GM12878 (cell line): ENCODE results near the gene MGAT5. TPM values are rescaled to one million over a fixed set of nuclear protein-coding genes. Genes with fewer than 3 reads are reported as not detected.

ENCODE experiments used
- ATAC-seq: fragments of 200-7000 bp; cut with Tn5 transposase; 3 replicates; pipeline ENCODE4 v1.9.1; 2020; ENCODE audit warnings: mild to moderate bottlenecking, moderate library complexity
- BruUV-seq: library from RNA; stranded (reverse); fragments of 400-500 nt; replicated peaks from 2 replicates; lab custom pipeline; 2021; lab: Mats Ljungman, UMichigan
- CTCF ChIA-PET: fragments of 300-600 bp; sonication (Branson Sonifier 250); formaldehyde crosslinking; extraction: SDS; loops from one replicate; lab custom pipeline; 2021; ENCODE audit warnings: inconsistent platforms; lab: Yijun Ruan, JAX
- POLR2A ChIA-PET: fragments of 350-600 bp; formaldehyde crosslinking; extraction: SDS; loops from one replicate; lab custom pipeline; 2021; ENCODE audit warnings: inconsistent platforms; lab: Charles Lee
- RAD21 ChIA-PET: fragments of 300-600 bp; sonication (Branson Sonifier 250); formaldehyde crosslinking; loops from one replicate; lab custom pipeline; 2023; ENCODE audit warnings: antibody characterized with exemption; ENCODE audit not compliant: unreplicated experiment; lab: Charles Lee
- SMC1A ChIA-PET: fragments of 300-600 bp; sonication (Branson Sonifier 250); formaldehyde crosslinking; loops from one replicate; lab custom pipeline; 2023; ENCODE audit not compliant: unreplicated experiment, uncharacterized antibody; lab: Charles Lee
- DNase-seq: peaks from one replicate; pipeline ENCODE4 v3.0.0-alpha.2; 2011; ENCODE audit warnings: low read depth, low spot score
- FAIRE-seq: peaks from 3 replicates; lab custom pipeline; 2011; peaks lifted over from hg19 to GRCh38; lab: Jason Lieb, UNC
- H2AFZ ChIP-seq: 2 replicates; pipeline ENCODE4 v1.6.0; 2011; ENCODE audit warnings: low read depth, low read length, control low read depth; ENCODE audit not compliant: control insufficient read depth
- H3K27ac ChIP-seq: 2 replicates; pipeline ENCODE4 v1.5.1; 2011; ENCODE audit warnings: control low read depth; ENCODE audit not compliant: control insufficient read depth, insufficient read depth
- H3K27me3 ChIP-seq, 2 experiments: replicated peaks in 1 of 2; 2 replicates each; pipeline versions ENCODE4 v1.6.0 to v1.6.1; 2011; ENCODE audit warnings: low read length in 1 of 2; ENCODE audit not compliant: control insufficient read depth in 2 of 2, insufficient read depth in 2 of 2
- H3K36me3 ChIP-seq, 2 experiments: 2 replicates each; pipeline ENCODE4 v1.5.1; 2011; ENCODE audit warnings: low read length in 1 of 2; ENCODE audit not compliant: control insufficient read depth in 2 of 2, insufficient read depth in 2 of 2
- H3K4me1 ChIP-seq: 2 replicates; pipeline ENCODE4 v1.6.1; 2011; ENCODE audit warnings: mild to moderate bottlenecking, low read length, moderate library complexity, mixed read lengths; ENCODE audit not compliant: control insufficient read depth, insufficient read depth
- H3K4me2 ChIP-seq: 2 replicates; pipeline ENCODE4 v1.6.0; 2011; ENCODE audit warnings: control low read depth; ENCODE audit not compliant: control insufficient read depth, insufficient read depth
- H3K4me3 ChIP-seq: fragments of 200-600 bp; sonication (generic); 2 replicates; pipeline ENCODE4 v1.5.1; 2016
- H3K79me2 ChIP-seq: 2 replicates; pipeline ENCODE4 v1.6.0; 2011; ENCODE audit warnings: low read length; ENCODE audit not compliant: control insufficient read depth, insufficient read depth
- H3K9ac ChIP-seq: 2 replicates; pipeline ENCODE4 v1.8.0; 2011; ENCODE audit warnings: low read length, control low read depth, mixed read lengths; ENCODE audit not compliant: control insufficient read depth, insufficient read depth
- H3K9me3 ChIP-seq: replicated peaks from 3 replicates; pipeline ENCODE4 v1.5.1; 2011; ENCODE audit warnings: mild to moderate bottlenecking, low read length; ENCODE audit not compliant: control insufficient read depth, insufficient read depth
- H4K20me1 ChIP-seq: 2 replicates; pipeline ENCODE4 v1.6.0; 2011; ENCODE audit not compliant: control insufficient read depth, insufficient read depth
- CBX5 ChIP-seq: sonication (generic); IDR thresholded peaks from 2 replicates; pipeline ENCODE4 v1.6.1; 2016; ENCODE audit warnings: low read depth, moderate library complexity, mild to moderate bottlenecking, inconsistent platforms
- CREB1 ChIP-seq: IDR thresholded peaks from 2 replicates; pipeline ENCODE4 v1.6.1; 2012; ENCODE audit warnings: low read depth, mild to moderate bottlenecking, inconsistent platforms
- MYB ChIP-seq: fragments of 150-350 bp; IDR thresholded peaks from 2 replicates; pipeline ENCODE4 v1.6.1; 2014; ENCODE audit warnings: mild to moderate bottlenecking, low read depth, low read length, borderline replicate concordance
- NFYA ChIP-seq: IDR thresholded peaks from 2 replicates; pipeline ENCODE4 v1.6.1; 2011; ENCODE audit warnings: low read depth, mild to moderate bottlenecking, low read length, improper control_type of control experiment, borderline replicate concordance
- RUNX3 ChIP-seq: IDR thresholded peaks from 2 replicates; pipeline ENCODE4 v1.6.1; 2012; ENCODE audit warnings: low read length, inconsistent platforms
- SIN3A ChIP-seq: IDR thresholded peaks from 2 replicates; pipeline ENCODE4 v1.6.1; 2012; ENCODE audit warnings: low read depth, low read length, improper control_type of control experiment
- SMC3 ChIP-seq: IDR thresholded peaks from 2 replicates; pipeline ENCODE4 v1.6.1; 2011; ENCODE audit warnings: low read length, improper control_type of control experiment, borderline replicate concordance
- SPI1 ChIP-seq: IDR thresholded peaks from 2 replicates; pipeline ENCODE4 v1.6.1; 2011; ENCODE audit warnings: low read depth, mild to moderate bottlenecking, low read length, moderate library complexity, borderline replicate concordance; ENCODE audit not compliant: insufficient read depth
- TAF1 ChIP-seq: IDR thresholded peaks from 2 replicates; pipeline ENCODE4 v1.6.1; 2011; ENCODE audit warnings: mild to moderate bottlenecking, low read depth, low read length, borderline replicate concordance
- ZNF207 ChIP-seq: fragments of 450-650 bp; IDR thresholded peaks from 2 replicates; pipeline ENCODE4 v1.6.1; 2014; ENCODE audit warnings: antibody characterized with exemption, mild to moderate bottlenecking, borderline replicate concordance
- WGBS: methylation state at CpG from one replicate; pipeline ENCODE4 v1.1.6; 2016; ENCODE audit warnings: low lambda C conversion rate; ENCODE audit not compliant: insufficient replicate concordance, insufficient coverage; ENCODE audit errors: missing lambda C conversion rate; 5-methylcytosine and 5-hydroxymethylcytosine counted together
- in situ Hi-C: fragments of 300-500 bp; cut with MboI; formaldehyde crosslinking; loops from 9 replicates; pipeline ENCODE4 v1.14.3; 2018; ENCODE audit warnings: mixed read lengths
- intact Hi-C: fragments of 100-400 bp; cut with micrococcal nuclease; formaldehyde crosslinking; loops from one replicate; pipeline ENCODE4 v1.14.2; 2022; ENCODE audit not compliant: unreplicated experiment
- polyA plus RNA-seq, 11 experiments: library from polyadenylated mRNA; depleted of rRNA in 4 of 11; unstranded in 6 of 11; stranded (reverse) in 5 of 11; fragments of >200 nt; fragmentation: Nextera tagmentation in 4 of 11; fragmentation: Illumina TruSeq in 1 of 11; extraction: Ambion mirVana in 4 of 11; extraction: Trizol in 1 of 11; gene quantifications; 1 replicate in 1 of 11; 2 replicates in 10 of 11; pipeline versions ENCODE4 v1.2.1 to v1.2.3, GENCODE V29; 2011 to 2016; ENCODE audit warnings: inconsistent platforms in 2 of 11, missing spikeins in 2 of 11, low read depth in 1 of 11
- total RNA-seq, 4 experiments: library from RNA; depleted of rRNA in 3 of 4; stranded (reverse); fragments of >200 nt in 3 of 4; fragmentation: Illumina TruSeq in 1 of 4; extraction: Trizol in 1 of 4; gene quantifications; 2 replicates each; pipeline versions ENCODE4 v1.2.1 to v1.2.3, GENCODE V29; 2013 to 2021
- TF ChIP-seq, protein P1 (sequence below): fragments of 450-650 bp; IDR thresholded peaks from 2 replicates; pipeline ENCODE4 v1.6.1; 2017; ENCODE audit warnings: mild to moderate bottlenecking, moderate library complexity

MGAT5 gene
- total and polyA plus RNA-seq, 10 of the 15 experiments (the other 5 are each of a cell fraction or from before 2014, with no cell fraction given): 4.9 to 104 (median 36.2) TPM

DNA sequence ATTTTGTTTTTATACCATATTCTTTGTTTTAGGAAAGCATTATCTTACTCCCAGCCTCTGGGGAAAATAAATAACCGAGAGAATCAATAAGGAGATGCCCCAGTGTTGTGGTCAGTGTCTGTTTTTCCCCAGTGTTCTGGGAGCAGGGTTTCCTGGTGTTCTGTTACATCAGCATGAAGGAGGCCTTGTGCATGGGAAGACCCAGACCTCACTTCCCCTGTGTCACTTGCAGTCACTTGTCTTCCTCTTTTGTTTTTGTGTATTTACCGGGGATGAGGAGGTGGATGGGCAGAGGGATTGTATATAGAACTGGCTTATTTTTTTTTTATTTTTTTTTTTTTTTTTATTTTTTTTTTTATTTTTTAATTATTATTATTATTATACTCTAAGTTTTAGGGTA is 45.0 kb upstream of the MGAT5 start:
- BruUV-seq: no TSS peak
- peaks cover 57% of the 10 kb centered on the region for H3K79me2 ChIP-seq
- in situ Hi-C loops: loop anchor here (5.0 to 10.0 kb wide), 2 partner anchors 92 to 314 kb away; no protein-coding TSS in a partner anchor
- RAD21 ChIA-PET: interaction anchor here (1.1 to 4.7 kb wide), 8 partner anchors 8 to 203 kb away, joined by 4 to 86 read pairs (median 10); no protein-coding TSS in a partner anchor
- POLR2A ChIA-PET: interaction anchor here (0.6 to 1.0 kb wide), 2 partner anchors 81 to 89 kb away, joined by 3 to 4 read pairs; no protein-coding TSS in a partner anchor
- WGBS: 53% methylated on average over 2 of the region's 2 CpGs
- DNase-seq (no peak), FAIRE-seq (no peak), ATAC-seq (no peak)
- no peaks in the 10 kb centered on the region for H3K27me3 ChIP-seq
- H3K27ac ChIP-seq: no peak overlapping the region
- SMC1A ChIA-PET: interaction anchor here (1.5 to 5.3 kb wide), 11 partner anchors 7 to 202 kb away, joined by 3 to 84 read pairs (median 14); no protein-coding TSS in a partner anchor
- no peaks in the 10 kb centered on the region for H4K20me1 ChIP-seq
- peak overlapping the region; percentile 30; the same call in 1 of the 2 replicates for H3K4me2 ChIP-seq
- CTCF ChIA-PET: interaction anchor here (1.4 to 7.7 kb wide), 13 partner anchors 8 to 323 kb away, joined by 3 to 164 read pairs (median 19); no protein-coding TSS in a partner anchor
- intact Hi-C loops: loop anchor here (5.0 kb wide), 2 partner anchors 92 to 322 kb away; no protein-coding TSS in a partner anchor
- no peaks in the 10 kb centered on the region for H3K9me3 ChIP-seq
- no peak overlapping the region for H3K4me3 ChIP-seq
- H2AFZ ChIP-seq: no peak overlapping the region
- H3K4me1 ChIP-seq: peaks cover 35% of the 10 kb centered on the region
- H3K36me3 ChIP-seq: peaks cover 0 to 2% of the 10 kb centered on the region in 2 experiments; a peak in 1 of 4 replicates
- H3K9ac ChIP-seq: no peak overlapping the region
- TF ChIP-seq SPI1: peak; percentile 56; the same call in 1 of the 2 replicates
- TF ChIP-seq CREB1: 0 out of 2 replicates have a peak, but pooled peaks have one; percentile 15
- peak; percentile 33; the same call in 1 of the 2 replicates for TF ChIP-seq RUNX3
- no peak for TF ChIP-seq ZNF207

- Histone ChIP-seq H3K4me2 (no peak overlapping the region), H3K4me3 (no peak overlapping the region), H4K20me1 (no peaks in the 10 kb centered on the region), H3K79me2 (peaks cover 55% of the 10 kb centered on the region), H3K27me3 (no peaks in the 10 kb centered on the region), H3K9ac (no peak overlapping the region), H3K27ac (no peak overlapping the region; the same call in 1 of the 2 replicates), H3K9me3 (no peaks in the 10 kb centered on the region; the same call in 2 of the 3 replicates), H3K4me1 (peaks cover 25% of the 10 kb centered on the region), H2AFZ (no peak overlapping the region), H3K36me3 (peaks cover 0 to 2% of the 10 kb centered on the region in 2 experiments; a peak in 2 of 4 replicates)
- intact Hi-C loops: no loop called here
- DNase-seq: no peak
- no peak for FAIRE-seq
- CTCF ChIA-PET: interaction anchor here (0.6 to 1.0 kb wide), 4 partner anchors 33 to 199 kb away, joined by 3 to 6 read pairs (median 4); no protein-coding TSS in a partner anchor
- in situ Hi-C loops: no loop called here
- ATAC-seq: no peak
- RAD21 ChIA-PET: interaction anchor here (1.2 kb wide), 1 partner anchor 93 kb away, joined by 5 read pairs; no protein-coding TSS in a partner anchor
- SMC1A ChIA-PET: interaction anchor here (0.7 to 1.1 kb wide), 3 partner anchors 28 to 94 kb away, joined by 3 to 11 read pairs (median 4); partner anchors contain the start of gene MGAT5
- WGBS: 95% methylated on average over 3 of the region's 3 CpGs
- POLR2A ChIA-PET: no interaction called here
- no TSS peak for BruUV-seq
- TF ChIP-seq MYB: no peak
- no peak for TF ChIP-seq NFYA
- no peak for TF ChIP-seq SMC3
- no peak for TF ChIP-seq TAF1
- no peak for TF ChIP-seq ZNF207
- TF ChIP-seq, protein P1, sequence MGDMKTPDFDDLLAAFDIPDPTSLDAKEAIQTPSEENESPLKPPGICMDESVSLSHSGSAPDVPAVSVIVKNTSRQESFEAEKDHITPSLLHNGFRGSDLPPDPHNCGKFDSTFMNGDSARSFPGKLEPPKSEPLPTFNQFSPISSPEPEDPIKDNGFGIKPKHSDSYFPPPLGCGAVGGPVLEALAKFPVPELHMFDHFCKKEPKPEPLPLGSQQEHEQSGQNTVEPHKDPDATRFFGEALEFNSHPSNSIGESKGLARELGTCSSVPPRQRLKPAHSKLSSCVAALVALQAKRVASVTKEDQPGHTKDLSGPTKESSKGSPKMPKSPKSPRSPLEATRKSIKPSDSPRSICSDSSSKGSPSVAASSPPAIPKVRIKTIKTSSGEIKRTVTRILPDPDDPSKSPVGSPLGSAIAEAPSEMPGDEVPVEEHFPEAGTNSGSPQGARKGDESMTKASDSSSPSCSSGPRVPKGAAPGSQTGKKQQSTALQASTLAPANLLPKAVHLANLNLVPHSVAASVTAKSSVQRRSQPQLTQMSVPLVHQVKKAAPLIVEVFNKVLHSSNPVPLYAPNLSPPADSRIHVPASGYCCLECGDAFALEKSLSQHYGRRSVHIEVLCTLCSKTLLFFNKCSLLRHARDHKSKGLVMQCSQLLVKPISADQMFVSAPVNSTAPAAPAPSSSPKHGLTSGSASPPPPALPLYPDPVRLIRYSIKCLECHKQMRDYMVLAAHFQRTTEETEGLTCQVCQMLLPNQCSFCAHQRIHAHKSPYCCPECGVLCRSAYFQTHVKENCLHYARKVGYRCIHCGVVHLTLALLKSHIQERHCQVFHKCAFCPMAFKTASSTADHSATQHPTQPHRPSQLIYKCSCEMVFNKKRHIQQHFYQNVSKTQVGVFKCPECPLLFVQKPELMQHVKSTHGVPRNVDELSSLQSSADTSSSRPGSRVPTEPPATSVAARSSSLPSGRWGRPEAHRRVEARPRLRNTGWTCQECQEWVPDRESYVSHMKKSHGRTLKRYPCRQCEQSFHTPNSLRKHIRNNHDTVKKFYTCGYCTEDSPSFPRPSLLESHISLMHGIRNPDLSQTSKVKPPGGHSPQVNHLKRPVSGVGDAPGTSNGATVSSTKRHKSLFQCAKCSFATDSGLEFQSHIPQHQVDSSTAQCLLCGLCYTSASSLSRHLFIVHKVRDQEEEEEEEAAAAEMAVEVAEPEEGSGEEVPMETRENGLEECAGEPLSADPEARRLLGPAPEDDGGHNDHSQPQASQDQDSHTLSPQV: no peak
- no peak for TF ChIP-seq SIN3A
- TF ChIP-seq CBX5: no peak
These were observed 41.1 kb upstream of the MGAT5 start for GRCh38 chr2:134212746-134213145.
